MCF 10A (cell line): Measurements from ENCODE around the gene PLCL1. TPM values are rescaled to one million over a fixed set of nuclear protein-coding genes. Genes with fewer than 3 reads are reported as not detected.

Source experiments
- BruUV-seq: library from RNA; stranded (reverse); fragments of 400-500 nt; replicated peaks from 2 replicates; lab custom pipeline; 2021; lab: Mats Ljungman, UMichigan
- CTCF ChIA-PET: fragments of 300-600 bp; sonication (Branson Sonifier 250); formaldehyde crosslinking; extraction: SDS; loops from one replicate; lab custom pipeline; 2021; ENCODE audit warnings: antibody characterized with exemption, inconsistent platforms; lab: Yijun Ruan, JAX
- POLR2A ChIA-PET: fragments of 300-600, 350-650 bp; sonication (Branson Sonifier 250); formaldehyde crosslinking; extraction: SDS; loops from one replicate; lab custom pipeline; 2020; ENCODE audit warnings: antibody characterized with exemption, inconsistent platforms; lab: Yijun Ruan, JAX
- DNase-seq: peaks from one replicate; pipeline ENCODE4 v3.0.0-alpha.2; 2018; ENCODE audit not compliant: unreplicated experiment
- H3K27ac Mint-ChIP-seq: one replicate; pipeline ENCODE4 v1.8.0; 2022; ENCODE audit warnings: mild to moderate bottlenecking, low read depth, mixed read lengths; ENCODE audit not compliant: unreplicated experiment
- H3K27me3 Mint-ChIP-seq: one replicate; pipeline ENCODE4 v1.8.0; 2022; ENCODE audit warnings: mixed read lengths; ENCODE audit not compliant: insufficient read depth, unreplicated experiment
- H3K36me3 Mint-ChIP-seq: one replicate; pipeline ENCODE4 v1.8.0; 2022; ENCODE audit warnings: mild to moderate bottlenecking, moderate library complexity, mixed read lengths; ENCODE audit not compliant: insufficient read depth, unreplicated experiment
- H3K4me1 Mint-ChIP-seq: one replicate; pipeline ENCODE4 v1.8.0; 2022; ENCODE audit warnings: mixed read lengths; ENCODE audit not compliant: insufficient read depth, unreplicated experiment
- H3K4me3 Mint-ChIP-seq: one replicate; pipeline ENCODE4 v1.8.0; 2022; ENCODE audit warnings: mild to moderate bottlenecking, moderate library complexity, mixed read lengths; ENCODE audit not compliant: unreplicated experiment
- H3K9me3 Mint-ChIP-seq: one replicate; pipeline ENCODE4 v1.8.0; 2022; ENCODE audit warnings: mixed read lengths; ENCODE audit not compliant: unreplicated experiment
- CTCF ChIP-seq: fragments of 200-600 bp; IDR thresholded peaks from one replicate; pipeline ENCODE4 v1.8.0; 2022; ENCODE audit warnings: antibody characterized with exemption, mild to moderate bottlenecking; ENCODE audit not compliant: unreplicated experiment
- intact Hi-C: fragments of 100-400 bp; cut with micrococcal nuclease; formaldehyde crosslinking; loops from 2 replicates; pipeline ENCODE4 v1.14.1; 2022
- total RNA-seq: library from RNA; stranded (reverse); gene quantifications from 2 replicates; pipeline ENCODE4 v1.2.3, GENCODE V29; 2022

The PLCL1 gene
- total RNA-seq, 1 experiment from 2014 or later = 0.12 TPM

DNA sequence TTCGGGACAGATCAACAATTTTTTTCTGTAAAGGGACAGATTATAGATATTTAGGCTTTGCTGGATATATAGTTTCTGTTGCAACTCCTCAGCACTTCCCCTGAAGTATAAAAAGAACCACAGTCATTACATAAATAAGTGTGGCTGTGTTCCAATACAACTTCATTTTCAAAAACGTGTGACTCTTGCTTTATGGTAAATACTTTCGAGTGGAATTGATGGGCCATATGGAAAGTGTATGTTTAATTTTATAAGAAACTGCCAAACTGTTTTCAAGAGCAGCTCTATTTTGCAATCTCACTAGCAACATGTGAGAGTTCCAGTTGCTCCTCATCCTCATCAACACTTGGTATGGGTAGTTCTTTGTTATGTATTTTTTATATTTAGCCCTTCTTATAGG lies 370.9 kb downstream of the PLCL1 start:
- CTCF ChIA-PET = no interaction called here
- H3K27me3 Mint-ChIP-seq = peaks cover 18% of the 10 kb centered on the region
- no peak for TF ChIP-seq CTCF
- no peak for DNase-seq
- intact Hi-C loops = no loop called here
- no peaks in the 10 kb centered on the region for H3K36me3 Mint-ChIP-seq
- H3K4me3 Mint-ChIP-seq = no peak overlapping the region
- H3K27ac Mint-ChIP-seq = no peak overlapping the region
- H3K4me1 Mint-ChIP-seq = no peaks in the 10 kb centered on the region
- H3K9me3 Mint-ChIP-seq = no peaks in the 10 kb centered on the region
- POLR2A ChIA-PET = no interaction called here
- no TSS peak for BruUV-seq

GRCh38 chr2:198177040-198177439 lies 372.6 kb downstream of the PLCL1 start:
- Mint-ChIP-seq H3K4me1 (no peaks in the 10 kb centered on the region), H3K36me3 (no peaks in the 10 kb centered on the region), H3K27ac (no peak overlapping the region), H3K4me3 (no peak overlapping the region), H3K9me3 (no peaks in the 10 kb centered on the region), H3K27me3 (peaks cover 18% of the 10 kb centered on the region)
- ChIA-PET CTCF (no interaction called here), POLR2A (no interaction called here)
- no TSS peak for BruUV-seq
- no peak for TF ChIP-seq CTCF
- intact Hi-C loops = no loop called here
- DNase-seq = no peak

DNA sequence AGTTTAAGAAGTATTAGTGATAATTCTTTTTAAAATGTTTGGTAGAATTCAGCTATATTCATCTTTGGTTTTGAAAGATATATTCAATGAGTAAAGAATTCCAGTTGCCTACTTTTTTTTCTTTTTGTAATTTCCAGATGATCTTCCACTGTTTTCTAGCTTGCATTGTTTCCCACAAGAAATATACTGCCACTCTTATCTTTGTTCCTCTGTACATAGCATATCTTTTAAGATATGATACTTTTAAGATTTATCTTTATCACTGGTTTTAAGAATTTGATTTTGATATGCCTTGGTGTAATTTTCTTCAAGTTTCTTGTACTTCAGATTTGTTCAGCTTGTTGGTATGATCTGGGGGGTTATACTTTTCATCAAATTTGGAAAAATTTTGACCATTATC lies 374.4 kb downstream of the PLCL1 start:
- intact Hi-C loops = no loop called here
- no TSS peak for BruUV-seq
- Mint-ChIP-seq H3K27ac (no peak overlapping the region), H3K4me1 (no peaks in the 10 kb centered on the region), H3K4me3 (no peak overlapping the region), H3K9me3 (no peaks in the 10 kb centered on the region), H3K36me3 (no peaks in the 10 kb centered on the region), H3K27me3 (peaks cover 6% of the 10 kb centered on the region)
- ChIA-PET POLR2A (interaction anchor here (0.6 kb wide), 1 partner anchor 1717 kb away, joined by 3 read pairs; no protein-coding TSS in a partner anchor), CTCF (interaction anchor here (0.7 to 0.8 kb wide), 2 partner anchors 106 to 378 kb away, joined by 3 read pairs; no protein-coding TSS in a partner anchor)
- TF ChIP-seq CTCF = no peak
- DNase-seq = no peak

DNA sequence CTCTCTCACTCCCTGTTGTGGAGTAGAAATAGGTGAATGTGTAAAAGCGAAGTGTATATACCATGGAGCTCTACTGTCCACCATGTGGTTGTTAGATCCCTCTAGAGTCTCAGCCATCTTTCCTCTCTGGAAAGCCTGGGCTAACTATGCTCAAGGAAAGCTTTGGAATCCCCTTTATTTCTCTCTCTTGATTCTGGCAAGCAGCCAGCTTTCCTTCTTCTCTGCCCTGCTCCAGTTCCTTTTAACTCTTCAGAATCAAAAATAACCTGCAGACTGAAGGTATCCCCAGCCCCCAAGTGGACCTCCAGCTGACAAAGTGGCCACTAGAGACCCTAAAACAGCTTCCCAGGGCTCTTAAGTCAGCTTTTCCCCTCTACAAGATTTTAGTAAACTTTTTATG lies 381.9 kb downstream of the PLCL1 start:
- POLR2A ChIA-PET = interaction anchor here (0.6 kb wide), 1 partner anchor 33 kb away, joined by 3 read pairs; no protein-coding TSS in a partner anchor
- Mint-ChIP-seq H3K4me1 (no peaks in the 10 kb centered on the region), H3K4me3 (no peak overlapping the region), H3K36me3 (no peaks in the 10 kb centered on the region), H3K27ac (no peak overlapping the region), H3K9me3 (peaks cover 7% of the 10 kb centered on the region), H3K27me3 (no peaks in the 10 kb centered on the region)
- intact Hi-C loops = no loop called here
- TF ChIP-seq CTCF = no peak
- CTCF ChIA-PET = interaction anchor here (1.0 kb wide), 1 partner anchor 14 kb away, joined by 3 read pairs; no protein-coding TSS in a partner anchor
- BruUV-seq = no TSS peak
- no peak for DNase-seq
